Activated naive CD4-positive, alpha-beta T cell (primary cell): ENCODE measurements around the gene CENPN.

Experiments used
- DNase-seq, 4 experiments: peaks; one replicate each; lab custom pipeline; 2025; lab: John Stamatoyannopoulos, UW

Gene CENPN

DNA sequence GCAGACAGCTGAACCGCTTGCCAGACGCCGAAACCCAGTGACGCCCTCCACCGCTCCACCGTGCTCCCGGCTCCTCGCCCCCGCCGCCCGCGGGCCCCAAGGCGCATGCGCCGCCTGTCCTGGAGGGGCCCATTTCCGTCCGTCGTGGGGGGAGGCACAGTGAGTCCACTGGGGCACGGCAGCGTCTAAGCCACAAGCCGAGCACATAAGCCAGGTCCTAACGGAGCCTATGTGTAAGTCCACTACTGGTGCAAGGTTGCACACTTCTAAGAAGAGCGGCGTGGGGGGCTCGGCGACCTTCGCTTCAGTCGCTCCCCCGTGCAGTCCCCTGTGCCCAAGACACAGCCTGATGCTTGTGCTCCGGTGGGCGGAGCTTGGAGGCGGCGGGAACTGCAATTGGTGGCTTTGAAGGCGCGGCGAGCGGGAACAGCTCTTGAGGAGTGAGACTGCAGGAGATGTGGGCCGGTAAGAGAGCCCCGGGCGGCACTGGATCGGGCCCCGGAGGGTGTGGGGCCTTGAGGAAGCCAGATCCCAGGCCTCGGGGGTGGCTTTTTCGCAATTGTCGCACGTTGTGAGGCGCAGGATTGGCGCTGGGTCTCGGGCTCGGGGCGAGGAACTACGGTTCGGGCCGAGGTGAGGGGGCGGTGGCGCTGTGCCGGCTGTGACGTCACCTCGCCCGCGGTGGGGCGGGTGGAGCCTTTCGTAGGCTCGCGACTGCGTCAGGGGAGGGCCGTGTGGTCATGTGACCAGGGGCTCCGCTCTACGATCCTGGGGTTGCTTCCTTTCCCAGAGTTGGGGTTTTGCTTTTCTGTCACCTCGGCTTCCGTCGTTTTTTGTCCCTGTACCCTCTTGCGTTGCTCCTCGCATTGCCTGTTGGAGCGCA lies at the start of gene CENPN, which contains the start of gene CMC2:
TSS of gene CENPN (plus strand) at position 402 of the 883 bp plus-strand sequence. CDS start 4,726 bp downstream, outside the sequence.
TSS of gene CMC2 (minus strand) at position 73 of the 883 bp plus-strand sequence. CDS start 9,491 bp downstream, outside the sequence.
- DNase-seq = peak; percentile 93 to 98 (median 96)

DNA sequence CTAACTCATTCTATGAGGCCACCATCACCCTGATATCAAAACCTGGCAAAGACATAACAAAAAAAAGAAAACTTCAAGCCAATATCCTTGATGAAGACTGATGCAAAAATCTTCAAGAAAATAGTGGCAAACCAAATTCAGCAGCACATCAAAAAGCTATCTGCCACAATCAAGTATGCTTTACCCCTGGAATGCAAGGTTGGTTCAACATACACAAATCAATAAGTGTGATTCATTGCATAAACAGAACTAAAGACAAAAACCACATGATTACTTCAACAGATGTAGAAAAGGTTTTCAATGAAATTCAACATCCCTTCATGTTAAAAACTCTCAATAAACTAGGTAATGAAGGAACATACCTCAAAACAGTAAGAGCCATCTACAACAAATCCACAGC lies 48.7 kb upstream of the CENPN start:
- DNase-seq = no peak

- DNase-seq = no peak
Observed at GRCh38 chr16:80962879-80963278, 44.1 kb upstream of the CENPN start.

- DNase-seq = no peak
Observed at GRCh38 chr16:80964351-80964750, 42.7 kb upstream of the CENPN start.

DNA sequence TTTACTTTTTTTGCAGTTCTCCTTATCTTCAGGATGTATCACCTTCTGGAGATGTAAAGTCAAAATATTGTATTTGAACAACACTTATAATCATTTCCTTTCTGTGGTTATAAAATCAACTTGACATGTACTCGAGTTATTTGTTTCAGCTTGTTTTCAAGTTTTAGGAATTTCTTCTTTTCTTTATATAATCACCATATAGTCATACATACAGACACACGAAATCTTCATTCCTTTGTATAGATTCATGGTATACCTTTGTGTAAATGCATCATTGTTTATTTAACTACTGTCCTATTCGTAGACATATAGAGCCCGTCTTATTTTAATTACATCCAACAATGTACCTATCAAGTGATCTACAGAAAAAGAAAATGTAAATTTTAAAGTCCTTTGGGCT lies 40.4 kb upstream of the CENPN start:
- no peak for DNase-seq

DNA sequence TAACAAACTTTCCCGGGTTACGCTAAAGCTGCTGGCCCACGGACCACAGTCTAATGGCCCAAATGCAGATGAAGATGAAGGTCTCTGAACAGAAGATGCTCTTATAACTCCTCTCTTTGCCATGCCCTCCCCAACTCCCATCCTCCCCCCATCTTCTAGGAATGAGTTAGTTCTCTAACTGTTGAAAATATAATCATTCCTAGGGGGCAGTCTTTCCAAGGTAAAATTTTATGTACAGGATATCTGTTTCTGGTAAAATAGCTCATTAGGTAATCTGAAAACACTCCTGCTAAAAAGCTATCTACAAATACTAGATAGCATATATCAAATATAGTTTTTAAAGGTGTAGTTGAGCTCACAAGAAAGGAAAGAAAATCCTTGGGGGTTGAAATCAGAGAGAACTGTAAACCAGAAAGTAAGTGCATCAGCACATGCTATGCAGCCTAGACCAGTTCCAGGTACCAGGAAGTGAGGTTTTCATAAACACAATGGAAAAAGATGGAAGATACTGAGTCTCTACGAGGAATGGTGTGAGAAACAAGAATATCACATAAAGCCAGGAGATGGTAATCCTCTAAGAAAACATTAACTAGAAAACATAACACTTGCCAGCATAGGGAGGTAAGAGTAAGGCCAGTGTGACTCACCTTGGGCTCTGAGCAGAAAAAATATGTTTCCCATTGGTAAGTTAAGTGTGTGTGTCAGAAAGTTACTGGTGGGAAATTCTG lies 38.5 kb upstream of the CENPN start:
- DNase-seq = no peak

- no peak for DNase-seq
Observed at GRCh38 chr16:80969114-80969484, 37.9 kb upstream of the CENPN start.

GRCh38 chr16:80971819-80972218 lies 35.2 kb upstream of the CENPN start:
- no peak for DNase-seq

- DNase-seq = no peak
Observed at GRCh38 chr16:80972611-80973010, 34.4 kb upstream of the CENPN start.

DNA sequence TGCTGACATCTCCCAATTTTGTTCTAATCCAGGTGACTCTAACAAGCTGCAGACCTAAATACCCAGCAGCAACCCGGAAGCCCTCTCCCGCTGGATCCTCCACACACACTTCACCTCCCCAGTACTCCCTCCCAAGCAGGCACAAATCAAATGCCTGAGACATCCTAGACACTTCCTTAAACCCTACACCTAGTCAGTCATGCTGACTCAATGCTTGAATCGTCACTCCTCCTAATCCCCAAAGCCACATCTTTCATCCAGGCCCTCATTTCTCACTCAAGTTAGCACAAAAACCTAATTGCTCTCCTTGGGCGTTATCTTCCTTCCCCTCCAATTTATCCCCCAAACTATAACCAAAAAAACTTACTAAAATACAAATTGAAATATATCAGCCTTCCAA lies 33.0 kb upstream of the CENPN start:
- DNase-seq = no peak

DNA sequence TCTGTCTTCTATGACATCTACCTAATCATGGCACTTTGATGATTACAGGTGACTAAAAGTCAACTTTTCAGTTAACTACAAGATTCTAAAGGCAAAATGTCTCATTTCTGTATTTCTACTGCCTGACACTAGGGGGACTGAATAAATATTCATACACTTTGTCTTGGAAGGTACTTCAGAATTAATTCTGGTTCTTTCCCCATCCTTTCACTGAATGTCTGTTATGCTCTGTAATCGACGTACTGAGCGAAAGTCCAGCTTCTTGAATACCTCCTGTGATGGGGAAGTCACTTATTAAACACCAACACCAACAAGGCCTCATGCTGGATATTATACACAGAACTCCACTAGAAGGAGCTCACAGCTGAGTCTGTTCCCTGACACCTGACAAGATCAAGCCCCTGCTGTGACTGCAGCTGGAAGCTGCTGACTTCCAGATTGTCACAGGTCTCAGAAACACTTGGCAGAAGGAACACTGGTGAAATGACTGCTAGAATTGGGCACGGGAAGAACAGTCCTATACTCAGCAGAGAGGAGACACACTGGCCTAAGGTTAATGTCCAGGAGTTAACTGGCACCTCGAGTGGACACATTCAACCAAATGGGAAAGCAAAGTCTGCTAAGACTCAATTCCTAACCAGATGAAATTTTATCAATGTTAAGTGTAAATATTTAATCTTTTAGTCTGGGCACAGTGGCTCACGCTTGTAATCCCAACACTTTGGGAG lies 32.2 kb upstream of the CENPN start:
- no peak for DNase-seq

- DNase-seq = no peak
Observed at GRCh38 chr16:80976946-80977345, 30.1 kb upstream of the CENPN start.

DNA sequence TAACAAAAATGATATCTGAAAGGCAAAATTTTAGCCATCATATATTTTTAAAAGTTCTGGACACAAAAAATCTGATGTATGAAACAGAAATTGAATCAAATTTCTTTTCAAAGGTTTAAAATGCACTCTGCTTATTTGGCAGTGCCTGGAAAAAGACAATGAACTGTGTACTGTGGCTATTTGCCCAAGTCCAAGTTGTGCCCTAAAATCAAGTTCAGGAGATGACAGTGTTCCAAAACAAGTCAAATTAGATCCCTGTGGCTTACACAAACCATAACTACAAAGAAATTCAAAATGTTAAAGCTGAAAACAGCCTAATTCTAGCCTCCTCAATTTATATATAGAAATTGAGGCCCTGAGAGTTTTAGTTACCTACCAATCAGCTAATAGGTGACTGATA lies 25.9 kb upstream of the CENPN start:
- DNase-seq = no peak

- no peak for DNase-seq
Observed at GRCh38 chr16:80982646-80983045, 24.4 kb upstream of the CENPN start.

DNA sequence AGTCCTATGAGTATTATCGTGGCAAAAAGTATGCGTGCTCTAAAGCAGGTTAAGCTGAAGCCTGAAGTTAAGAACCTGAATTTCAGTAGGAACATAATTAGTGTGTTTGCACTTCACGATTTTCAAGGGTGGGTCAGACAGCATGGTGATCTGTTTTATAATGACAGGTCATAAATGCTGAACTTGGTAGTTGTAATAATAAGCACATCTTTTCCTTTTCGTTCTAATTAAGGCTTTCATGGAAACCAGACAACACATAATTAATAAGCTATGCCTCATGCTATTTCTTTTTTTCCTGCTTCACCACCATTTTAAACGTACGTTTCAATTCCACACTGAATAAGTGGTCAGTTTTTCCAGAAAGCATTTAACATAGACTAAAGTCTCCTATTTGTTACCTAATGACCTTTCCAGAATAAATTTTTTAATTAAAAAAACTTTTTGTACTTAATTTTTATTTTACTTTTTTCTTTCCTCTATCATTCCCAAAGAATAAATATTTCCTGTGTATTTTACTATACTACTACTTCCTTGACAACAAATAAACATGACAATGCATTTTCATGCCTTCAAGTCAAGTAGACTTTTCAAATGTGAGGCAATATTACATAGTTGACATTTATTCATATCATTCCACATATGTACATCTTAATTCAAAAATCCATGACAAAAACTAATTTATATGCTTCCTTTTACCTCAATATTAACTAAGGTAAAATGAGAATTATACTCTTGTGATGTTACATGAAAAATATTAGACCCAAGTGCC lies 22.7 kb upstream of the CENPN start:
- no peak for DNase-seq

- no peak for DNase-seq
Observed at GRCh38 chr16:80985611-80986010, 21.4 kb upstream of the CENPN start.

DNA sequence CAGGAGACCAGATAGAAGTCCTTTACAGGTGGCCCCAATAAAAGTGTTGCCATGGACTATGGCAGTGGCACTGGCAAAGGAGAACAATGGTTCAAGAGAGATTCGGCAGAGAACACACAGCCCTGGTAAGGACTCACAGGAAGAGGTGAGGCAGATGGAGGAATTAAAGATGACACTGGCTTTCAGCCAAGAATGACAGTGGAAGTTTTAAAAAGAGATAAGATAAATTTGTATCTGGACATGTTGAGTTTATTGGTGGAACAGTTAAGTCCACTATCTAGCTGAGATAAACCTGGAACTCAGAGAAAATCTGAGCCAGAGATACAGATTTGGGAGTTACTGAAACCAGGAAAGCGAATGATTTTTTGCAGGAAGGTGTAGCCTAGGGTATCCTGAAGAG lies 20.5 kb upstream of the CENPN start:
- DNase-seq = no peak

GRCh38 chr16:80988756-80989155 lies 18.3 kb upstream of the CENPN start:
- DNase-seq = no peak

- no peak for DNase-seq
Observed at GRCh38 chr16:80989801-80990200, 17.2 kb upstream of the CENPN start.

- DNase-seq = no peak
Observed at GRCh38 chr16:80990577-80990976, 16.4 kb upstream of the CENPN start.

DNA sequence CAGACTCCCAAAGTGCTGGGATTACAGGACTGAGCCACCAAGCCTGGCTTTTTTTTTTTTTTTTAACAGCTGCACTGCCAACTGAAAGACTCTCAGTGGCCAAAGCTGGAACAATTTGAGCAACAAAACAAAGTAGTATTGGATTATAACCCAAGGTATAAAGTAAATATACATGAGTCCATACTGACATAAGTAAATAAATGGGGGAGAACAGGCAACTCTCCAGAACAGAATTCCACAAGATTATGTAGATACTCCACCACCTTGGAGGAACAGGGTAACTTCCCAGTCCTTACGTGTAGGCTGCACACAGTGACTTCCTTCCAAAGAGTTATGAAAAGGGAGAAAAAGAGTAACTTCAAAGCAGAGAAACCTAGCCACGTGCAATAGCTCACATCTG lies 16.0 kb upstream of the CENPN start:
- DNase-seq = no peak
